Measurements from ENCODE around the gene DNM3. TPM values are rescaled to one million over a fixed set of nuclear protein-coding genes. Genes with fewer than 3 reads are reported as not detected.
A peak's percentile ranks its signal among the peaks of the same experiment; 100 is the strongest.

The DNM3 gene
- total RNA-seq, 1 donor from 2014 or later, result 16.4 TPM

GRCh38 chr1:171943973-171944561, 102.8 kb downstream of the DNM3 start:
- ATAC-seq, result no peak
- DNase-seq (ENCODE audit: low spot score), result no peak
- intact Hi-C loops (cut with DNase I), result no loop called here

DNA sequence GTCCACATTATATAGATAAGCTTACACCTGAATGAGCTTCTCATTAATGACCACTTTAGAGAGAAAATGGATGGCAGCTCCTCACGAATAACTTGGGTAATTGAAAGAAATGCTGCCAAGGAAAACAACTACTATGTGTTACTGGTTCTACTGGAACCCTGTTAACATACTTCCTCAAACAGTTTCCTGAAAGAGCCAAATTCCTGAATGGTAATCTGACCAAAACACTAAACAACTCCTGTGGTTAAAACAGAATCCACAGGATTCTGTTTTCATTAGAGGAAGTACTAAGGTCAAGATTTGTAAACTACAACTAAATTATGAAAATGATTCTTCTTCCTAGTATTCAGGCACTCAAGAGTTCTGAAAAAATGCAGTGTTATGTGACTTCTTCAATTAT, 107.2 kb downstream of the DNM3 start:
- DNase-seq (ENCODE audit: low spot score) (no peak), ATAC-seq (no peak)
- intact Hi-C loops (cut with DNase I), result no loop called here

- ATAC-seq (no peak), DNase-seq (ENCODE audit: low spot score) (no peak)
- intact Hi-C loops (cut with DNase I), result no loop called here
Measured at GRCh38 chr1:171949316-171949715, 108.0 kb downstream of the DNM3 start.

- DNase-seq (ENCODE audit: low spot score), result no peak
- no peak for ATAC-seq
- intact Hi-C loops (cut with DNase I), result no loop called here
Measured at GRCh38 chr1:171953835-171954234, 112.5 kb downstream of the DNM3 start.

DNA sequence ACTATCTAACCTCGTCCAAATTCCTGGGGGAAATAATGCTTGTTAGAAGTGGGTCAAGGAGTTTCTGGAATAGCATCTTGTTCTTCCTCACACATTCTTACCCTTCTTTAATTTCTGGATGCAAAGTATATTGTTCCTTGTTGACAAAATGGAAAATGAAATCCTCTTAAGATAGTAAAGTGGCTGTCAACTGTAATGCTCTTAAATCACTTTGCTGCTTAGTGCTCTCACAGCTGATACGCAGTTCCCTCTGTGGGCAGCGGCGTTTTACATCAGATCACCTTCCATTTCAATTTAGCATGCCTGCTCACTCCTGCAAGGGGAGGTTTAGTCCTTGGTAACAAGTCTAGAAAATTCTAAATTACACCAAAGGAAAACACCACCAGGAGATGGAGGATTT, 113.1 kb downstream of the DNM3 start:
- DNase-seq (ENCODE audit: low spot score), result no peak
- ATAC-seq, result no peak
- intact Hi-C loops (cut with DNase I), result no loop called here

DNA sequence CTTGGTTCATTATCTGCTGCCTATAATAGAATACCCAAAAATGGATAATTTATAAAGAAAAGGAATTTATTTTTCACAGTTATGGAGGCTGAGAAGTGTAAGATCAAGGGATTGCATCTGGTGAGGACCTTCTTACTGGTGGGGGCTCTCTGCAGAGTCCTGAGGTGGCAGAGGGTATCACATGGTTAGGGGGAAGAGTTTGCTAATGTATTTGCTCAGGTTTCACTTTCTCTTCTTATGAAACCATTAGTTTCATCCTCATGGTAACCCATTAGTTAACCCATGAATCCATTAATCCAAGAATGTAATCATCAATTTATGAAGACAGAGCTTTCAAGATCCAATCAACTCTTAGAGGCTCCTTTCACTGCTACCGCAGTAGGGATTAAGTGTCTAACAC, 120.6 kb downstream of the DNM3 start:
- intact Hi-C loops (cut with DNase I), result no loop called here
- ATAC-seq, result no peak
- no peak for DNase-seq (ENCODE audit: low spot score)

GRCh38 chr1:171963762-171964161, 122.5 kb downstream of the DNM3 start:
- DNase-seq (ENCODE audit: low spot score) (no peak), ATAC-seq (no peak)
- intact Hi-C loops (cut with DNase I), result no loop called here

DNA sequence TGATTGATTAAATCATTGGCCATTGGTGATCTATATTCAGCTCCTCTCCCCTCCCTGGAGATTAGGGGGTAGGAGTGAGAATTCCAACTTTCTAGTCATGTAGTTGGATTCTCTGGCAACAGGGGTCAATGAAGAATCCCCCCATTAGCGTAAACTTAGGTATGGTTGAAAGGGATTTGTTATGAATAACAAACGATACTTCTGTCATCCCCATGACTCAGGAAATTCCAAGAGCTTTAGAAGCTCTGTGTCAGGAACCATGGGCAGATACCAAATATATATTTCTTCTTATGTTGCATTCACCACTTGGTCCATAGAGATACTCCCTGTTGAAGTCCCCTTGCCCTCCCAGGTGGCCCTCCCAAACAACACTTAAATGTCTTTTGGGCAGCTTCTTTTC, 124.5 kb downstream of the DNM3 start:
- ATAC-seq, result no peak
- no peak for DNase-seq (ENCODE audit: low spot score)
- intact Hi-C loops (cut with DNase I), result no loop called here

- no peak for DNase-seq (ENCODE audit: low spot score)
- no peak for ATAC-seq
- intact Hi-C loops (cut with DNase I), result no loop called here
Measured at GRCh38 chr1:171966426-171967220, 125.3 kb downstream of the DNM3 start.

DNA sequence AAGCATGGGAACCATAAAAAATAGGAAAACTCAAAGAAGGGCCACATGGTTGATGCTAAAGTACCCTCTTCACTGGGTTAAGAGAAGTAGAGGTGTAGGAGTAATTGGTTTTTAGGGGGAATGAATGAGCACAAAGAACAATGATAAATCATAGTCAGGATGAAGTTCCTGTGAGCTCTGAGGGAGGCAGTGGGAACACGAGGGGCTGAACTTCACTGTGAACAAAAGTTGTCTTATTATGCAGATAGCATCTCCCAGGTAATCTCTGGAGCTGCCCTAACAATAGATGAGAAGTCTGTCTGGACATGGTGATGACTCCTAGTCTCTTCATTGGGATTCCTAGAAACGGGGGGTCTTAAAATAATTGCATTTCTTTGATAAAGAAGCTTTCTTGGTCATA, 127.9 kb downstream of the DNM3 start:
- intact Hi-C loops (cut with DNase I), result no loop called here
- no peak for ATAC-seq
- DNase-seq (ENCODE audit: low spot score), result no peak

DNA sequence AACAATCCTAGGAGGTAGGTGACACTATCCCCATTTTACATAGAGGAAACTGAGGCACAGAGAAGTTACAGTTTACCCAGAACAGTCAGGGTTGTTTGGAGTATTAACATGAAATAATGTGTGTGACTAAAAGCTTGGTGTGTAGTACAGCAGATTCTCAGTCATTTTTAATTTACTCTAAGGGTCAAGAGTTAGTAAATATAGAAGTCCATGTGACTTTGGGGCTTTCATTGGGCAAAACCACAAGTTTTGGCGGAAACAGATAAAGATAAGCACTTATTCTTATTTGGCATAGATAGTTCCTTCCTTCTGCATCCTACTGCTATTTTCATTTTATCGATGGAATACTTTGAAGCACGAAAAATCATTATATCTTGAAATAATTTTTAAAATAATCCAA, 128.5 kb downstream of the DNM3 start:
- intact Hi-C loops (cut with DNase I), result no loop called here
- no peak for ATAC-seq
- DNase-seq (ENCODE audit: low spot score), result no peak

DNA sequence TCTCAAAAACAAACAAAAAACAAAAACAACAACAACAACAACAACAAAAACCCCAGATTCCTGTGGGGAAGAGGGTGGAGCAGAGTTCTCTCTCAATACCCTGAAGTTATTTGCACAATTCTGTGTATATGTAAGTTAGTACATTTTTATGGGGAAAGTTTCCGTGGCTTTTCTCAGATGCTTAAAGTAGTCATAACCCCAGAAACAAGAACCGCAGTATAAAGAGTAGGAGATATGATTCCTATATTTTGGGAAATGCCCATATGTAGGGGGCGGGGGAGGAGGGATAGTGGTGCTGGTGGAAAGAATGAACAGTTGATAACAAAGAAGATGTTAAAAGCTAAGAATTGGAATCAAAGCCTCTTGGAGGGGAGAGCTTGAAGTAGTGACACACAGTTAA, 131.5 kb downstream of the DNM3 start:
- ATAC-seq (no peak), DNase-seq (ENCODE audit: low spot score) (no peak)
- intact Hi-C loops (cut with DNase I), result no loop called here

DNA sequence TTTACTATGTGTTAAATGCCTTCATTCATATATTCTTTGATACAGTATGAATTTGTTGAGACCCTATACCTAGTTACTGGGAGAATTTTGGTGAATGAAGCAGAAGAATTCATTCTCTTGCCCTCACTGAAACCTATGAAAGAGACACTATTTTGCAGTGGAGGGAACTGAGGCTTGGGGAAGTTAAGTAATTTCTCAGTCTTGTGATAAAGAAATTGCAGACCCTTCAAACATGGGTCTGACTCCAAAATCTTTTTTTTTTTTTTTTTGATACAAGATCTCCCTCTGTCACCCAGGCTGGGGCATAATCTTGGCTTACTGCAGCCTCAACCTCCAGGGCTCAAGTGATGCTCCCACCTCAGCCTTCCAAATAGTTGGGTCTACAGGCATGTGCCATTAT, 132.1 kb downstream of the DNM3 start:
- ATAC-seq (no peak), DNase-seq (ENCODE audit: low spot score) (no peak)
- intact Hi-C loops (cut with DNase I), result no loop called here

DNA sequence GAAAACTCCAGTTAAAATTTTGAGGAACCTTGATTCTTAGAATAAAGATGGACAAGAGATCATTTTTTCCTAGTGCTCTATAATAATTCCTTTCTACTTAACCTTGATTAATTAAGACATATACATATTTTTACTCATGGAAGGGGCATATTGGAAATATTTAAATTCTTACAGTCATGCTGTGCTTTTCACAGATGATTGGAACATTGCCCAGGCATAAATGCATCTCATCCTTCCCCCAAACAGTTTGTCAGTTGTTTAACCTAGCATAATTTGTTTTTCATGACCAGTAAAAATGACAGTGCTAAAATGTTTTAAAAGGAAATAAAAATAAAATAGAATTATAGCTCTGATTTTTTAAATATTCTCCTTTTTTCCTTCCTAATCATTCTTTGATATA, 140.0 kb downstream of the DNM3 start:
- no peak for ATAC-seq
- intact Hi-C loops (cut with DNase I), result no loop called here

GRCh38 chr1:171983584-171983983, 142.3 kb downstream of the DNM3 start:
- DNase-seq (ENCODE audit: low spot score), result no peak
- intact Hi-C loops (cut with DNase I), result no loop called here
- peak; percentile 26 for ATAC-seq

More for the DNA sequence above, 140.0 kb downstream of the DNM3 start:
- no peak for DNase-seq (ENCODE audit: low spot score)

- intact Hi-C loops (cut with DNase I), result no loop called here
- DNase-seq (ENCODE audit: low spot score), result peak; percentile 56
- no peak for ATAC-seq
Measured at GRCh38 chr1:171984262-171984661, 143.0 kb downstream of the DNM3 start.

DNA sequence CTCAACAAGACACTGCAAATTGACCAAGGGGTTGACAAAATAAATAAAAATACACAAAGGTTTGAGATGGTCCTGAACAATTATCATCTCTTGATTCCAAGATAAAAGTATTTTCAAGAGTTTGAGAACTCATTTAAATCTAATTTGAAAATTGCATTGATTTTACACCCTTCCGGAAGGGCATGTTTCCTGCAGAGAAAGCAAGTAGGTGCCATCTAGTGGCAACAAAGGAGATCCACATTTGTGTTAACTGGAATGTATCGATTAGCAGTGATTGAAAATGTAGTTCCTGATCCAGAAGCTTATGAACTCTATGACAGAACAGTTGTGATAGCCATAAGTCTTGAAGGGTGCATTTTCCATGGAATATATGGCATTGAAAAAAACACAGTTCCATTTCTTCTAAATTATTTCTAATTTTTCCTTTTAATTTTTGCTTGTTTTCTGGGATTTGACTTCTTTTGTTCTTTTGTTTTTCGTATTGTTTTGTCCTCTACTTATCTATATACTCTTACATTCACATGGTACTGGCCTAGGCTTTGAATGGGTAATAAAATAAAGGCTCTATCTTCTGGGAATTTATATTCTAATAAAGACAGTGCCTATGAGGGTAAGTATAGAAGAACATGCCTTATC, 143.7 kb downstream of the DNM3 start:
- DNase-seq (ENCODE audit: low spot score) (no peak), ATAC-seq (peak; percentile 59)
- intact Hi-C loops (cut with DNase I), result loop anchor here (5.0 kb wide), 1 partner anchor 183 kb away; no protein-coding TSS in a partner anchor

DNA sequence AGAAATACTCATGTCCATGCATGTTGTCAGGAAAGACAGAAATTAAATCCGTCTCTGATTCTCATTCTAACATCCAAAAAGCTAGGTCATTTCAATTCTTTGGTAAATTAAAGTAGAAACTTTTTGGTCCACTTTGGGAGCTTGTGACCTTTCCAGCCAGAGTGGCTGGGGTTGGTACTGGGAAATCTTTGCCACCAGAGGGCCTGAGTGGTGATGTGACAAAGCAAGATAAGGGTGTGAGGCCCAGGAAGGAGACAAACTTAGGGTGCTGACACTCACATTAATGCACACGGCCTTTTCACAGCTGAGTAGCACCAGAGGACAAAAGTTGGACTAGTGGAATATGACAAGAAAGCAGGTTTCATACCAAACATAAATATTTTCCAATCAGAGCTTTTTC, 144.3 kb downstream of the DNM3 start:
- no peak for ATAC-seq

GRCh38 chr1:171988243-171988885, 147.1 kb downstream of the DNM3 start:
- ATAC-seq, result no peak
- intact Hi-C loops (cut with DNase I), result loop anchor here (5.0 kb wide), 1 partner anchor 186 kb away; no protein-coding TSS in a partner anchor
- DNase-seq (ENCODE audit: low spot score), result no peak

More for the DNA sequence above, 144.3 kb downstream of the DNM3 start:
- intact Hi-C loops (cut with DNase I), result loop anchor here (5.0 kb wide), 1 partner anchor 183 kb away; no protein-coding TSS in a partner anchor
- DNase-seq (ENCODE audit: low spot score), result no peak

- no peak for ATAC-seq
- intact Hi-C loops (cut with DNase I), result no loop called here
Measured at GRCh38 chr1:171990371-171990770, 149.1 kb downstream of the DNM3 start.

More at GRCh38 chr1:171990371-171990770, 149.1 kb downstream of the DNM3 start:
- no peak for DNase-seq (ENCODE audit: low spot score)
